GM19328 (cell line): ENCODE data around the gene KRT4.

Source experiments
- ATAC-seq: cut with Tn5 transposase; IDR thresholded peaks from one replicate; pipeline ENCODE4 v1.9.1; 2021; ENCODE audit warnings: mild to moderate bottlenecking, moderate library complexity; ENCODE audit not compliant: unreplicated experiment

The KRT4 gene

DNA sequence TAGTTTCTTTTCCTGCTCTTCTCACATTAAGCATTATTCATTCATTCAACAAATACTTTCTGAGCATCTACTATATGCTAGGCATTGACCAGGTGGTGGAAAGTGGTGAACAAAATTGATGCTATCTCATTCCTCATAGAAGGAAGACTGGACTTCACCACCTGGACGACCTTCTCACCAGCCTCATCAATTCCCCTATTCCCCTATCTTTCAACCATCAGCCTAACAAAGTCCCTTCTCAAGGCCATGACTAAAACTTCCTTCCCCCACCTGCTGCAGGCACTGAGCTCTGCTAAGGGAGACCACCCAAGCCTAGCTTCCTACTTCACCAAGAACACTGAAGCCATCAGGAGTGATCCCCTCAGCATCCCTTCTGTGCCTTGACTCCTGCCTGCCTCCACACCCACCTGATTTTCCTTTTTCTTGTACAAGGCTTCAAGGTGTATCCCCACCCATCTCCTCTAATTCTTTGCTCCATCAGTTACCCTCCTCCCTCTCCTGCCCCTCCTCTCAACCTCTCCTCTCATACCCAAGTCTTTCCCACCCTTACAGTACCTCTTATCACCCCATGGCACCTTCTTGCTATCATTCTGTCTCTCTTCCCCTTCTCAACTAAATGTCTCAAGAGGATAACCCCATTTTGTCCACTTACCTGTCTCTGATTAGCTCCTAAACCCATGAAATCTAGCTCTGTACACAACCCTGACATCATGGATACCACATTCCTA is 56.3 kb downstream of the KRT4 start:
- no peak for ATAC-seq
